Stimulated activated naive B cell treated with anti-CD40 and anti-IgM and Interleukin-4, amounts not matched to agents 10 μg/mL and 1 μg/mL and 100 μg/mL, for 72 hours (primary cell): ENCODE measurements around the gene HADHA.
A peak's percentile ranks its signal among the peaks of the same experiment; 100 is the strongest.

Experiments
- ATAC-seq, 2 donors: fragments of 150-1000 bp; cut with Tn5 transposase; replicated peaks; 2 replicates each; pipeline ENCODE4 v1.10.0; 2021; ENCODE audit warnings: moderate library complexity in 1 of 2
- DNase-seq: peaks from one replicate; pipeline ENCODE4 v3.0.0; 2021
- H3K27ac Mint-ChIP-seq: one replicate; pipeline ENCODE4 v1.8.0; 2022; ENCODE audit warnings: mild to moderate bottlenecking, mixed read lengths
- H3K27me3 Mint-ChIP-seq, 2 donors: one replicate each; pipeline ENCODE4 v1.8.0; 2022; ENCODE audit warnings: mixed read lengths in 2 of 2
- H3K36me3 Mint-ChIP-seq, 2 donors: one replicate each; pipeline ENCODE4 v1.8.0; 2022; ENCODE audit warnings: mixed read lengths in 2 of 2, mild to moderate bottlenecking in 1 of 2
- H3K4me1 Mint-ChIP-seq, 2 donors: one replicate each; pipeline ENCODE4 v1.8.0; 2022; ENCODE audit warnings: mixed read lengths in 2 of 2, mild to moderate bottlenecking in 1 of 2
- H3K4me3 Mint-ChIP-seq, 2 donors: one replicate each; pipeline ENCODE4 v1.8.0; 2022; ENCODE audit warnings: mild to moderate bottlenecking in 2 of 2, mixed read lengths in 2 of 2, moderate library complexity in 1 of 2
- H3K9me3 Mint-ChIP-seq, 2 donors: one replicate each; pipeline ENCODE4 v1.8.0; 2022; ENCODE audit warnings: mixed read lengths in 2 of 2, mild to moderate bottlenecking in 1 of 2

HADHA gene

GRCh38 chr2:26144953-26145680 lies 99.3 kb downstream of the HADHA start:
- peaks cover 0 to 7% of the 10 kb centered on the region in 2 donors for H3K4me1 Mint-ChIP-seq
- no peak overlapping the region for H3K27ac Mint-ChIP-seq
- H3K4me3 Mint-ChIP-seq: no peak overlapping the region
- no peaks in the 10 kb centered on the region for H3K9me3 Mint-ChIP-seq
- peak; percentile 33 for DNase-seq
- peaks cover 9 to 12% of the 10 kb centered on the region in 2 donors for H3K27me3 Mint-ChIP-seq
- peaks cover 9% of the 10 kb centered on the region in 2 donors for H3K36me3 Mint-ChIP-seq
- peak; percentile 63 to 68 for ATAC-seq

GRCh38 chr2:26144031-26144430 lies 100.4 kb downstream of the HADHA start:
- Mint-ChIP-seq H3K9me3 (no peaks in the 10 kb centered on the region), H3K36me3 (peaks cover 8 to 9% of the 10 kb centered on the region in 2 donors), H3K4me3 (no peak overlapping the region), H3K27me3 (peaks cover 5 to 6% of the 10 kb centered on the region in 2 donors), H3K27ac (no peak overlapping the region), H3K4me1 (peaks cover 1 to 7% of the 10 kb centered on the region in 2 donors)
- DNase-seq: no peak
- ATAC-seq: no peak

GRCh38 chr2:26141145-26141769 lies 103.2 kb downstream of the HADHA start:
- ATAC-seq (no peak), DNase-seq (no peak)
- H3K36me3 Mint-ChIP-seq: peaks cover 9 to 12% of the 10 kb centered on the region in 2 donors
- H3K4me1 Mint-ChIP-seq: peaks cover 1 to 7% of the 10 kb centered on the region in 2 donors
- peak overlapping the region; percentile 37 for H3K27ac Mint-ChIP-seq
- H3K9me3 Mint-ChIP-seq: no peaks in the 10 kb centered on the region
- no peaks in the 10 kb centered on the region for H3K27me3 Mint-ChIP-seq
- H3K4me3 Mint-ChIP-seq: no peak overlapping the region
